K562 (cell line): Measurements from ENCODE around the gene OGT. TPM values are rescaled to one million over a fixed set of nuclear protein-coding genes. Genes with fewer than 3 reads are reported as not detected.

ENCODE experiments used
- ATAC-seq: fragments of 200-7000 bp; cut with Tn5 transposase; 3 replicates; pipeline ENCODE4 v1.9.1; 2020; ENCODE audit warnings: moderate library complexity
- BruUV-seq: library from RNA; stranded (reverse); fragments of 400-500 nt; replicated peaks from 2 replicates; lab custom pipeline; 2021; lab: Mats Ljungman, UMichigan
- CTCF ChIA-PET: fragments of 300-600 bp; formaldehyde crosslinking; extraction: SDS; loops from one replicate; lab custom pipeline; 2021; ENCODE audit warnings: low intra/inter-chr PET ratio; lab: Yijun Ruan, JAX
- POLR2A ChIA-PET: fragments of 300-600, 350-650 bp; sonication (Branson Sonifier 250); formaldehyde crosslinking; extraction: SDS; loops from one replicate; lab custom pipeline; 2021; ENCODE audit warnings: antibody characterized with exemption, inconsistent platforms; lab: Yijun Ruan, JAX
- DNase-seq, 4 experiments: peaks; one replicate each; pipeline versions ENCODE4 v3.0.0 to v3.0.0-alpha.2; 2011 to 2018; ENCODE audit warnings: low spot score in 3 of 4, mixed read lengths in 3 of 4; ENCODE audit errors: extremely low read depth in 1 of 4
- FAIRE-seq: peaks from 2 replicates; lab custom pipeline; 2011; peaks lifted over from hg19 to GRCh38; lab: Jason Lieb, UNC
- H2AFZ ChIP-seq: 2 replicates; pipeline ENCODE4 v1.6.0; 2011; ENCODE audit warnings: low read depth, low read length, control low read depth, inconsistent platforms
- H3K27ac ChIP-seq: fragments of 200-600 bp; 3 replicates; pipeline ENCODE4 v1.8.0; 2011; ENCODE audit warnings: low read depth, mild to moderate bottlenecking, control low read depth, inconsistent platforms, low read length, moderate library complexity, mixed read lengths; ENCODE audit errors: extremely low read depth
- H3K27me3 ChIP-seq, 2 experiments: fragments of 300-600 bp in 1 of 2; 2 replicates in 1 of 2; 3 replicates in 1 of 2; pipeline versions ENCODE4 v1.6.0 to v1.8.0; 2011; ENCODE audit warnings: inconsistent platforms in 2 of 2, low read length in 2 of 2, mild to moderate bottlenecking in 1 of 2, mixed read lengths in 1 of 2, moderate library complexity in 1 of 2; ENCODE audit not compliant: control insufficient read depth in 2 of 2, insufficient read depth in 2 of 2
- H3K36me3 ChIP-seq: fragments of 300-600 bp; 3 replicates; pipeline ENCODE4 v1.8.0; 2011; ENCODE audit warnings: mild to moderate bottlenecking, low read length, inconsistent platforms; ENCODE audit not compliant: control insufficient read depth, insufficient read depth
- H3K4me1 ChIP-seq, 2 experiments: fragments of 200-600 bp in 1 of 2; replicated peaks in 1 of 2; 2 replicates in 1 of 2; 3 replicates in 1 of 2; pipeline versions ENCODE4 v1.5.1 to v1.8.0; 2011; ENCODE audit warnings: inconsistent platforms in 2 of 2, low read length in 2 of 2, mild to moderate bottlenecking in 1 of 2, mixed read lengths in 1 of 2, moderate library complexity in 1 of 2; ENCODE audit not compliant: control insufficient read depth in 2 of 2, insufficient read depth in 2 of 2
- H3K4me2 ChIP-seq: 2 replicates; pipeline ENCODE4 v1.6.1; 2011; ENCODE audit warnings: low read length, control low read depth, inconsistent platforms, mixed read lengths; ENCODE audit not compliant: insufficient read depth
- H3K4me3 ChIP-seq: fragments of 200-600 bp; sonication (generic), shearing (Covaris generic); 2 replicates; pipeline ENCODE4 v1.5.1; 2016; ENCODE audit warnings: control low read depth, inconsistent platforms
- H3K79me2 ChIP-seq: fragments of 200-600 bp; 3 replicates; pipeline ENCODE4 v1.8.0; 2011; ENCODE audit warnings: low read length, inconsistent platforms; ENCODE audit not compliant: control insufficient read depth, insufficient read depth
- H3K9ac ChIP-seq, 2 experiments: 2 replicates each; pipeline versions ENCODE4 v1.6.0 to v1.6.1; 2011; ENCODE audit warnings: low read depth in 2 of 2, low read length in 2 of 2, control low read depth in 1 of 2, inconsistent platforms in 1 of 2, mild to moderate bottlenecking in 1 of 2, mixed read lengths in 1 of 2; ENCODE audit not compliant: insufficient read depth in 1 of 2
- H3K9me1 ChIP-seq: one replicate; pipeline ENCODE4 v1.6.0; 2011; ENCODE audit warnings: inconsistent platforms, mild to moderate bottlenecking, low read length, moderate library complexity; ENCODE audit not compliant: control insufficient read depth, insufficient read depth
- H3K9me3 ChIP-seq: replicated peaks from 2 replicates; pipeline ENCODE4 v1.5.1; 2011; ENCODE audit warnings: low read depth, low read length, inconsistent platforms; ENCODE audit not compliant: control insufficient read depth, insufficient read depth
- H4K20me1 ChIP-seq: replicated peaks from 2 replicates; pipeline ENCODE4 v1.6.1; 2011; ENCODE audit warnings: low read length, inconsistent platforms, mixed read lengths; ENCODE audit not compliant: control insufficient read depth, insufficient read depth
- BMI1 ChIP-seq: fragments of 150-350 bp; IDR thresholded peaks from 2 replicates; pipeline ENCODE4 v1.6.1; 2014; ENCODE audit warnings: low read length
- E2F1 ChIP-seq: sonication (generic); formaldehyde crosslinking; IDR thresholded peaks from 2 replicates; pipeline ENCODE4 v1.8.1; 2023; ENCODE audit warnings: mild to moderate bottlenecking, missing genetic modification reagents, moderate library complexity
- FOSL1 ChIP-seq: fragments of 200-800 bp; sonication (Bioruptor generic); conservative IDR thresholded peaks from 2 replicates; pipeline ENCODE4 v1.6.1; 2016; ENCODE audit warnings: missing genetic modification characterization, missing compliant biosample characterization
- KDM1A ChIP-seq, 2 experiments: fragments of 450-650 bp; IDR thresholded peaks; 2 replicates each; pipeline ENCODE4 v1.6.1; 2016; ENCODE audit warnings: mild to moderate bottlenecking in 2 of 2
- KDM2B ChIP-seq: fragments of 250-450 bp; sonication (Bioruptor Pico); IDR thresholded peaks from 2 replicates; pipeline ENCODE4 v1.8.0; 2021; ENCODE audit warnings: mild to moderate bottlenecking, moderate library complexity
- MXI1 ChIP-seq: IDR thresholded peaks from 2 replicates; pipeline ENCODE4 v1.6.1; 2011; ENCODE audit warnings: low read depth, mild to moderate bottlenecking, improper control_type of control experiment, low read length
- RAD21 ChIP-seq, 2 experiments: fragments of 250-450 bp in 1 of 2; fragments of 450-650 bp in 1 of 2; sonication (Bioruptor Pico) in 1 of 2; formaldehyde crosslinking in 1 of 2; IDR thresholded peaks in 1 of 2; conservative IDR thresholded peaks in 1 of 2; 2 replicates each; pipeline versions ENCODE4 v1.4.0 to v1.8.0; 2020 to 2022; ENCODE audit warnings: mild to moderate bottlenecking in 2 of 2, moderate library complexity in 1 of 2
- RBM14 ChIP-seq: fragments of 200-400 bp; formaldehyde crosslinking; IDR thresholded peaks from 2 replicates; pipeline ENCODE4 v1.6.1; 2018; ENCODE audit warnings: low read depth, mild to moderate bottlenecking, low read length, moderate library complexity, borderline replicate concordance; ENCODE audit not compliant: insufficient read depth
- RNF2 ChIP-seq: sonication (generic); IDR thresholded peaks from 2 replicates; pipeline ENCODE4 v1.6.1; 2016
- SAFB2 ChIP-seq: fragments of 200-400 bp; formaldehyde crosslinking; IDR thresholded peaks from 2 replicates; pipeline ENCODE4 v1.6.1; 2018; ENCODE audit warnings: borderline replicate concordance, low read length, low read depth, moderate library complexity; ENCODE audit not compliant: severe bottlenecking
- SIN3A ChIP-seq, 2 experiments: fragments of 150-350 bp in 1 of 2; IDR thresholded peaks; 2 replicates each; pipeline ENCODE4 v1.6.1; 2011 to 2016; ENCODE audit warnings: borderline replicate concordance in 2 of 2, low read depth in 2 of 2, low read length in 2 of 2, mild to moderate bottlenecking in 2 of 2, moderate library complexity in 2 of 2; ENCODE audit not compliant: control insufficient read depth in 1 of 2
- SOX6 ChIP-seq: fragments of 450-650 bp; IDR thresholded peaks from 2 replicates; pipeline ENCODE4 v1.6.1; 2014; ENCODE audit warnings: mild to moderate bottlenecking
- ZNF561 ChIP-seq: fragments of 450-650 bp; formaldehyde crosslinking; conservative IDR thresholded peaks from 2 replicates; pipeline ENCODE4 v1.4.0; 2020; ENCODE audit warnings: mild to moderate bottlenecking, moderate library complexity
- ZNF584 ChIP-seq: fragments of 200-800 bp; sonication (Bioruptor generic); IDR thresholded peaks from 2 replicates; pipeline ENCODE4 v1.6.1; 2016; ENCODE audit warnings: low read depth, mild to moderate bottlenecking, missing genetic modification characterization, missing compliant biosample characterization
- ZNF780A ChIP-seq: fragments of 250-450 bp; sonication (Bioruptor Pico); IDR thresholded peaks from 2 replicates; pipeline ENCODE4 v1.5.0; 2021; ENCODE audit warnings: mild to moderate bottlenecking
- WGBS: fragments of 100-300 bp; shearing (Covaris generic); methylation state at CpG from one replicate; pipeline ENCODE4 v1.1.6; 2016; ENCODE audit warnings: low coverage, mixed read lengths; ENCODE audit not compliant: insufficient coverage; ENCODE audit errors: missing lambda C conversion rate; 5-methylcytosine and 5-hydroxymethylcytosine counted together
- in situ Hi-C: fragments of 300-500 bp; cut with MboI; formaldehyde crosslinking; loops from 4 replicates; pipeline ENCODE4 v1.15.0; 2018; ENCODE audit warnings: inconsistent platforms, mixed read lengths
- intact Hi-C: fragments of 100-400 bp; cut with micrococcal nuclease; formaldehyde crosslinking; loops from 2 replicates; pipeline ENCODE4 v1.14.2; 2022
- polyA plus RNA-seq, 8 experiments: library from polyadenylated mRNA; depleted of rRNA in 4 of 8; stranded (reverse) in 5 of 8; unstranded in 3 of 8; fragments of >200 nt; fragmentation: Nextera tagmentation in 2 of 8; fragmentation: Illumina TruSeq in 1 of 8; extraction: Ambion mirVana in 2 of 8; extraction: Trizol in 1 of 8; gene quantifications; 2 replicates each; pipeline versions ENCODE4 v1.2.1 to v1.2.3, GENCODE V29; 2011 to 2014; ENCODE audit warnings: inconsistent platforms in 1 of 8, missing spikeins in 1 of 8
- total RNA-seq, 7 experiments: library from RNA; depleted of rRNA in 6 of 7; stranded (reverse); fragments of >200 nt in 6 of 7; fragmentation: Illumina TruSeq in 2 of 7; extraction: Trizol in 2 of 7; gene quantifications; 2 replicates each; pipeline versions ENCODE4 v1.2.1 to v1.2.3, GENCODE V29; 2011 to 2021; ENCODE audit warnings: low replicate concordance in 1 of 7

OGT gene
- total and polyA plus RNA-seq, 9 of the 15 experiments (the other 6 are each of a cell fraction or from before 2014, with no cell fraction given), result 38.9 to 347 (median 117) TPM

- Histone ChIP-seq H3K4me2 (no peak overlapping the region), H3K9me1 (no peaks in the 10 kb centered on the region), H3K36me3 (peaks cover 11% of the 10 kb centered on the region; the same call in 2 of the 3 replicates), H4K20me1 (no peaks in the 10 kb centered on the region), H3K27me3 (no peaks in the 10 kb centered on the region), H3K27ac (no peak overlapping the region), H2AFZ (no peak overlapping the region), H3K79me2 (no peaks in the 10 kb centered on the region), H3K4me3 (no peak overlapping the region), H3K9me3 (no peaks in the 10 kb centered on the region), H3K4me1 (no peaks in the 10 kb centered on the region; a peak in 1 of 5 replicates), H3K9ac (no peak overlapping the region)
- FAIRE-seq (no peak), DNase-seq (no peak), ATAC-seq (no peak)
- in situ Hi-C loops, result no loop called here
- TF ChIP-seq KDM1A (IDR thresholded peaks at IDR 0.05) (no peak), ZNF584 (CRISPR knock-in tag) (no peak), SOX6 (no peak), E2F1 (CRISPR knock-in tag) (no peak), KDM2B (no peak), MXI1 (no peak), FOSL1 (tag) (no peak), BMI1 (no peak), RAD21 (CRISPR knock-in tag; conservative IDR thresholded peaks at IDR 0.05 in 1 of 2, IDR thresholded peaks at IDR 0.05 in 1 of 2) (no peak), SIN3A (IDR thresholded peaks at IDR 0.05; ENCODE audit: borderline replicate concordance in 2 of 2, control insufficient read depth in 1 of 2, low read depth in 2 of 2, low read length in 2 of 2) (no peak), ZNF780A (CRISPR knock-in tag) (no peak), ZNF561 (CRISPR knock-in tag) (no peak), SAFB2 (no peak), RNF2 (no peak), RBM14 (no peak)
- ChIA-PET CTCF (no interaction called here), POLR2A (interaction anchor here (0.7 kb wide), 1 partner anchor 14 kb away, joined by 3 read pairs; no protein-coding TSS in a partner anchor)
- BruUV-seq, result no TSS peak
- intact Hi-C loops, result no loop called here
- 45% methylated on average over 6 of the region's 8 CpGs for WGBS
Measured at GRCh38 chrX:71604796-71605568, 72.1 kb downstream of the OGT start.
